ENCODE data around the gene ARSB.

GRCh38 chr5:79011219-79011836 is 26.2 kb upstream of the ARSB start:
- TF ChIP-seq CTCF (IDR thresholded peaks at IDR 0.05) = no peak
- TF ChIP-seq POLR2A (IDR thresholded peaks at IDR 0.05) = no peak

All from breast epithelium (tissue), 3 donors.